ENCODE measurements around the gene COL6A5. TPM values are rescaled to one million over a fixed set of nuclear protein-coding genes. Genes with fewer than 3 reads are reported as not detected.
"Not testable (repeated sequence)": the region's sequence is repeated elsewhere in the genome, so short reads cannot be mapped to it uniquely, and the experiment has no call there.

COL6A5 gene
- total RNA-seq, 1 donor from 2014 or later, result not detected

DNA sequence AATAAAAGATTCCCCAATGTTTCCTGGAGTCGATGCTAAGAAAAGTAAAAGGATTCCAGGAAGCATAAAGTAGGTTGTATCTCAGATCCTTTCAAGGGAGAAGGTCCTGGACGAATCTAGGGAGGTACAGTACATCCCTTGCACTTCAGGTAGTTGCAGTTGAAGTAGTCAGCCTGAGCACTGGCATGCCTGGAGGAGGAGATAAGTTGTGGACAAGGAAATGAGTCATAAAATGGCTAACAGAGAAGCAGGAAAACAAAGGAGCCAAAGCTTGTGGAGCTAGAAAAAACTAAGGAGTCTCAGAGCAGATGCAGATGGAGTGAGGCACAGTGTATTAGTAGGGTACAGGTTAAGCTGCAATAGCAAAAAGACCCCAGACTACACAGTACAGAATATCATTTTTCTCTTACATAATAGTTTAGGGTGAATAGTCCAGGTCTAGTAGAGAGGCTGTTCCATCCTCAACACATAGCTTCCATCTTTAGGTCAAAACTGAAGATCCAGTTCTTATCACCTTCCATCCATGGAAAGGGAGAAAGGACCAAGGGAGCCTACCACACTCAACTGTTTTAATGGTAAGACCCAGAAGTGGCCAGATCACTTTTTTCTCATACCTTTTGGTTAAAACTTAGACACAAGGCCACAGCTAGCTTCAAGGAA is 41.3 kb downstream of the COL6A5 start:
- DNase-seq (ENCODE audit: low read depth in 2 of 2), result peak in 1 of 2 donors; percentile 58

GRCh38 chr3:130389743-130390478 is 44.4 kb downstream of the COL6A5 start:
- no peak for DNase-seq (ENCODE audit: low read depth in 2 of 2)

- no peak for DNase-seq (ENCODE audit: low read depth in 2 of 2)
Observed at GRCh38 chr3:130392266-130392665, 46.8 kb downstream of the COL6A5 start.

- DNase-seq (ENCODE audit: low read depth in 2 of 2), result no peak
Observed at GRCh38 chr3:130393594-130393993, 48.1 kb downstream of the COL6A5 start.

GRCh38 chr3:130395331-130395730 is 49.9 kb downstream of the COL6A5 start:
- no peak for DNase-seq (ENCODE audit: low read depth in 2 of 2)

GRCh38 chr3:130395916-130396315 is 50.4 kb downstream of the COL6A5 start:
- peak in 1 of 2 donors; percentile 14 for DNase-seq (ENCODE audit: low read depth in 2 of 2)

GRCh38 chr3:130404401-130404800 is 58.9 kb downstream of the COL6A5 start:
- DNase-seq (ENCODE audit: low read depth in 2 of 2), result no peak

DNA sequence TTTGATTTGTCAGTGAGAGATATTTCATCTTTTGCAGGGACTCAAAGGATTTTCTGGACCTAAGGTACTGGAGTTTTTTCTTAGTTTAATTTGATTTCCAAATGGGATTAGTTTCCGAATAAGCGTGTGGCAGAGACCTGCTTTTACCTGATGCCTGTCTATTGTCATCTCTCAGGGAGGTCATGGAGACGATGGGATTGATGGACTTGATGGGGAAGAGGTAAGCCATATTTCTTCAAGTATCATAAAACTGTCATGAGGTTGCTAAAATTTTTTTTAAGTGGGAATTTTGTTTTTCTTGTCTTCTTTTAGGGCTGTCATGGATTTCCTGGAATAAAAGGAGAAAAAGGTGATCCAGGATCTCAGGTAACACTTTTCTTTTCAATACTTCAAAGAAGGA is 60.5 kb downstream of the COL6A5 start:
- DNase-seq (ENCODE audit: low read depth in 2 of 2), result no peak

- not testable (repeated sequence) for DNase-seq (ENCODE audit: low read depth in 2 of 2)
Observed at GRCh38 chr3:130408253-130408652, 62.8 kb downstream of the COL6A5 start.

- no peak for DNase-seq (ENCODE audit: low read depth in 2 of 2)
Observed at GRCh38 chr3:130411320-130411719, 65.8 kb downstream of the COL6A5 start.

DNA sequence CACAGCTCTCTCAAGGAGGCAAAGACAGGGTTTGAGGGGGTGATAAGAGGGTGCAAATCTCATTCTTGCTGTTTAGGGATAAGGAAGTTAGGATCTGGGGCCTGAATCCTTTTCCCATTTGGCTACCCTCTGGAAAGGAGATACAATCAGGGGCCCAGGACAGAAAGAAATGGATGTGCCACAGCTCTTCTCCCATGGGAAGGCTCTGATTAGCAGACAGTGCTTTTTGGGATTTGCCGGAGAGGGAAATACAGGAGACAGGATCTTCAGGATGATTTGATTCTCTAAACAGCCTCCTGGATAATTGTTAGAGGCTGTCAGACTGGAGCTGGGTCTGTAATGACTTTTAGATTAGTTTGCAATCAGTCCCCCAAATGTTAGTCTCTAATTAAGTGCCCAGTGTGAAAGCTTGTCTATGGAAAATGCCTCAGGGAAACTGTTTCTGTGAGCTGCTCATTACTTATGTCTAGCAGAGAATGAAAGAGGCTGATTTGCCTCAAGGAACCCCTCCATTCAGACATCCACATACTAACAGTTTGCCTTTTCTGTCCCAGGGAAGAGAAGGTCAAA is 67.6 kb downstream of the COL6A5 start:
- no peak for DNase-seq (ENCODE audit: low read depth in 2 of 2)

DNA sequence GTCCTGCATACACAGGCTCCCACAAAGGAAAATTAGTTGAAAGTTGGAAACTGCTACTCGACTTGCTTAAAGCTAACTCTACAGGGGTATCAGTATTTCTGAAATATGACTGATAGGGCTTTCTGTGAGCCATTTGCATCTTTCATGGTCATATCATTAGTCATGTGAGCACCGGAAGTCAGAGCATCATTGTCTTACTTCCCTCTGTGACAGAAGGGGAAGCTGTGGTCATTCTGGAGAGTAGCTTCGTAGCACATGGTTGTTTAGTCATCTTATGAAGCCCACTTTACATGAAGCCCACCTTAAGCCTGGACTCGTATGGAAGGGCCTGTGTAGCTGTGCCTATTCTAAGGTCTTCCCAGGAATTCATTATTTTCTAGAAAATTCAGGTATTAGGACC is 69.0 kb downstream of the COL6A5 start:
- peak in 1 of 2 donors; percentile 14 for DNase-seq (ENCODE audit: low read depth in 2 of 2)

- no peak for DNase-seq (ENCODE audit: low read depth in 2 of 2)
Observed at GRCh38 chr3:130420466-130420865, 75.0 kb downstream of the COL6A5 start.

DNA sequence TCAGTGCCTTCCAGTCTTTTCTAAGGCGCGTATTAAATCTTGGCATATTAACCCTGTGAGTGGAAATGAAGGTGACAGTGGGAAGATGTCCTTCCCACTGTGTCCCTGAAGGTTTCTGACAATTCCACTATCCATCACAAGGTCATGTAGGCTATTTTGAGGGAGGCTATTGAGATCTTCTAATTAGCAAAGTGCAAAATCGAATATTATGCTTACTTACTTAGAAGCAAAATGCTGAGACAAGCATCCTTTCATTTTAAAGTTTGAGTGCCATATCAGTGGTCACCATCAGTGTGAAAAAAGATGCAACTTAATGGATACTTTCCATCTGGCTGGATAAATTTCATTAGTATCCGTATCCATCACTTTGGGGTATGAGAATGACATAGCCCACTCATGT is 77.6 kb downstream of the COL6A5 start:
- DNase-seq (ENCODE audit: low read depth in 2 of 2), result no peak

GRCh38 chr3:130424837-130425236 is 79.4 kb downstream of the COL6A5 start:
- DNase-seq (ENCODE audit: low read depth in 2 of 2), result no peak

- no peak for DNase-seq (ENCODE audit: low read depth in 2 of 2)
Observed at GRCh38 chr3:130425484-130425883, 80.0 kb downstream of the COL6A5 start.

DNA sequence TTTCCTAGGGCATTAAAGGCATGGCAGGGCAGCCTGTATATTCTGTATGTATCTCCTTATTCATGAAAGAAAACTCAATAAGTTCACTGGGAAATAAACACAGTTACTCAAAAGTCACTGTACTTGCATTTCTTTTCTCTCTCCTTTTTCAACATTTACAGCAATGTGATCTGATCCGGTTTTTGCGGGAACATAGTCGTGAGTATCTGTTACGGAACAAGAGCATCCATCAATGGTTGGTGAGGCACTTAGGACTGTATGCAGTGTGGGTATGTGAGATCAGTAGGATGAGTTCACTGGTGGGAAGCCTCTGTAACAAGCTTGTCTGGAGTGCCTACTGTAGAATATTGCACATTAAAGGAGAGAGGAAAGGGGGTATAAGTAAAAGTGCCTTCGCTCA is 80.7 kb downstream of the COL6A5 start:
- no peak for DNase-seq (ENCODE audit: low read depth in 2 of 2)

GRCh38 chr3:130428871-130429712 is 83.6 kb downstream of the COL6A5 start:
- no peak for DNase-seq (ENCODE audit: low read depth in 2 of 2)

DNA sequence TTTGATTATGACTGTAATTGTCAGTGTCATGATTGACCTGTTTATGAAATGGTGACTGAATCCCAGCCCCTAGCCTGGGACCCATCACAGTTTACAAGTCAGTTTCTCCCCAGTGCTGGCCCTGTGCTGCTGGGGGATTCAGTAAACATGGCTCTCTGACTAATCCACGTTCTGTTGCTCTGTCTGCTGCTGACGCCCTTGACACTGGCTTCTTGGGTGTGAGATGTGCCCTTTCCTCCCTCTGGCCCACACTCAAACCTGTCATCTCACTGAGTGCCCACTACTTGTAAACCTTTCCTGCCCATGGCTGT is 84.2 kb downstream of the COL6A5 start:
- no peak for DNase-seq (ENCODE audit: low read depth in 2 of 2)

GRCh38 chr3:130430266-130430665 is 84.8 kb downstream of the COL6A5 start:
- DNase-seq (ENCODE audit: low read depth in 2 of 2), result no peak

GRCh38 chr3:130432086-130432485 is 86.6 kb downstream of the COL6A5 start:
- not testable (repeated sequence) for DNase-seq (ENCODE audit: low read depth in 2 of 2)

- DNase-seq (ENCODE audit: low read depth in 2 of 2), result no peak
Observed at GRCh38 chr3:130433306-130433705, 87.8 kb downstream of the COL6A5 start.
